Endothelial cell of umbilical vein (primary cell): ENCODE data around the gene SFTPD. TPM values are rescaled to one million over a fixed set of nuclear protein-coding genes. Genes with fewer than 3 reads are reported as not detected.

ENCODE experiments used
- BruUV-seq: library from RNA; stranded (reverse); fragments of 400-500 nt; replicated peaks from 2 replicates; lab custom pipeline; 2021; lab: Mats Ljungman, UMichigan
- CTCF ChIA-PET: fragments of 300-600, 350-600 bp; sonication (Branson Sonifier 250); formaldehyde crosslinking; loops from one replicate; lab custom pipeline; 2021; ENCODE audit warnings: antibody characterized with exemption, inconsistent platforms; lab: Charles Lee
- POLR2A ChIA-PET: fragments of 300-600, 350-600 bp; sonication (Branson Sonifier 250); formaldehyde crosslinking; loops from one replicate; lab custom pipeline; 2021; ENCODE audit warnings: antibody characterized with exemption, inconsistent platforms; lab: Charles Lee
- DNase-seq: peaks from one replicate; pipeline ENCODE4 v3.0.0-alpha.2; 2011; ENCODE audit warnings: low read depth, low spot score
- FAIRE-seq: peaks from 2 replicates; lab custom pipeline; 2011; peaks lifted over from hg19 to GRCh38; lab: Jason Lieb, UNC
- H2AFZ ChIP-seq: 2 replicates; pipeline ENCODE4 v1.6.0; 2012; ENCODE audit warnings: low read depth, low read length, control low read depth, inconsistent platforms
- H3K27ac ChIP-seq: 2 replicates; pipeline ENCODE4 v1.5.1; 2011; ENCODE audit warnings: low read depth, mild to moderate bottlenecking, control low read depth, low read length, moderate library complexity; ENCODE audit not compliant: insufficient read depth
- H3K27me3 ChIP-seq, 2 experiments: 2 replicates each; pipeline versions ENCODE4 v1.6.0 to v1.6.1; 2011; ENCODE audit warnings: low read length in 2 of 2, mixed read lengths in 1 of 2; ENCODE audit not compliant: control insufficient read depth in 2 of 2, insufficient read depth in 2 of 2
- H3K36me3 ChIP-seq, 2 experiments: 2 replicates in 1 of 2; 3 replicates in 1 of 2; pipeline ENCODE4 v1.5.1; 2011; ENCODE audit warnings: low read length in 2 of 2, mild to moderate bottlenecking in 1 of 2, moderate library complexity in 1 of 2; ENCODE audit not compliant: control insufficient read depth in 2 of 2, insufficient read depth in 2 of 2; ENCODE audit errors: extremely low read depth in 1 of 2
- H3K4me1 ChIP-seq: 3 replicates; pipeline ENCODE4 v1.5.1; 2011; ENCODE audit warnings: mild to moderate bottlenecking, low read length; ENCODE audit not compliant: control insufficient read depth, insufficient read depth; ENCODE audit errors: extremely low read depth
- H3K4me2 ChIP-seq: 2 replicates; pipeline ENCODE4 v1.6.1; 2011; ENCODE audit warnings: low read length, control low read depth, mixed read lengths; ENCODE audit not compliant: insufficient read depth
- H3K4me3 ChIP-seq, 3 experiments: fragments of 200-600 bp in 1 of 3; sonication (generic), shearing (Covaris generic) in 1 of 3; replicated peaks in 1 of 3; 2 replicates each; pipeline ENCODE4 v1.5.1; 2011 to 2016; ENCODE audit warnings: control low read depth in 3 of 3, low read length in 3 of 3, mild to moderate bottlenecking in 2 of 3, inconsistent platforms in 1 of 3, low read depth in 1 of 3, moderate library complexity in 1 of 3; ENCODE audit not compliant: insufficient read depth in 1 of 3
- H3K79me2 ChIP-seq: 2 replicates; pipeline ENCODE4 v1.6.0; 2012; ENCODE audit warnings: low read length, inconsistent platforms; ENCODE audit not compliant: control insufficient read depth, insufficient read depth
- H3K9ac ChIP-seq: replicated peaks from 2 replicates; pipeline ENCODE3; 2011; ENCODE audit warnings: low read length, control low read depth; ENCODE audit not compliant: insufficient read depth; ENCODE audit errors: extremely low read depth
- H3K9me1 ChIP-seq: replicated peaks from 3 replicates; pipeline ENCODE4 v1.6.0; 2011; ENCODE audit warnings: mild to moderate bottlenecking, low read length; ENCODE audit not compliant: control insufficient read depth, insufficient read depth; ENCODE audit errors: extremely low read depth
- H3K9me3 ChIP-seq: replicated peaks from 2 replicates; pipeline ENCODE4 v1.5.1; 2012; ENCODE audit warnings: low read length, inconsistent platforms; ENCODE audit not compliant: control insufficient read depth, insufficient read depth
- H4K20me1 ChIP-seq: replicated peaks from 2 replicates; pipeline ENCODE3; 2011; ENCODE audit warnings: mild to moderate bottlenecking, low read length; ENCODE audit not compliant: control insufficient read depth, insufficient read depth; ENCODE audit errors: extremely low read depth
- EZH2 ChIP-seq: IDR thresholded peaks from 2 replicates; pipeline ENCODE4 v1.6.1; 2012; ENCODE audit warnings: borderline replicate concordance, low read depth, mild to moderate bottlenecking, moderate library complexity, low read length, inconsistent platforms; ENCODE audit not compliant: severe bottlenecking
- FOS ChIP-seq: IDR thresholded peaks from 2 replicates; pipeline ENCODE4 v1.6.1; 2011; ENCODE audit warnings: mild to moderate bottlenecking, low read length, moderate library complexity, borderline replicate concordance; ENCODE audit not compliant: insufficient read depth
- GATA2 ChIP-seq: IDR thresholded peaks from 2 replicates; pipeline ENCODE4 v1.7.0; 2011; ENCODE audit warnings: low read depth, mild to moderate bottlenecking, moderate library complexity, mixed read lengths, low read length; ENCODE audit not compliant: insufficient read length, insufficient read depth
- JUN ChIP-seq: IDR thresholded peaks from 2 replicates; pipeline ENCODE4 v1.6.1; 2011; ENCODE audit warnings: borderline replicate concordance, low read depth; ENCODE audit not compliant: insufficient read length, insufficient read depth
- MYC ChIP-seq: IDR thresholded peaks from one replicate; pipeline ENCODE4 v1.6.1; 2011; ENCODE audit warnings: mild to moderate bottlenecking, low read depth, low read length
- POLR2A ChIP-seq: IDR thresholded peaks from 2 replicates; pipeline ENCODE4 v1.6.1; 2012; ENCODE audit warnings: low read depth, mild to moderate bottlenecking, control low read depth, low read length
- POLR2AphosphoS5 ChIP-seq: IDR thresholded peaks from 2 replicates; pipeline ENCODE4 v1.6.1; 2012; ENCODE audit warnings: low read depth, mild to moderate bottlenecking, control low read depth, low read length, moderate library complexity; ENCODE audit not compliant: insufficient read depth
- dilution Hi-C: fragments of 300-500 bp; cut with MboI; formaldehyde crosslinking; loops from one replicate; pipeline ENCODE4 v1.15.0; 2019; ENCODE audit warnings: low sequenced_read_pairs; ENCODE audit not compliant: extremely low pct_ligation_motif_present
- intact Hi-C: fragments of 100-400 bp; cut with micrococcal nuclease; formaldehyde crosslinking; loops from one replicate; pipeline ENCODE4 v1.10.0; 2022
- polyA plus RNA-seq, 4 experiments: library from polyadenylated mRNA; depleted of rRNA in 3 of 4; stranded (reverse) in 3 of 4; unstranded in 1 of 4; fragments of >200 nt; gene quantifications; 2 replicates each; pipeline versions ENCODE4 v1.2.1 to v1.2.3, GENCODE V29; 2011 to 2012; ENCODE audit warnings: missing spikeins in 1 of 4
- total RNA-seq: library from RNA; stranded (reverse); gene quantifications from 2 replicates; pipeline ENCODE4 v1.2.3, GENCODE V29; 2021
- TF ChIP-seq, protein P1 (sequence below): IDR thresholded peaks from 2 replicates; pipeline ENCODE4 v1.6.1; 2011; ENCODE audit not compliant: insufficient read depth, insufficient read length
- TF ChIP-seq, protein P2 (sequence below), 2 donors: IDR thresholded peaks; 1 replicate in 1 of 2; 2 replicates in 1 of 2; pipeline ENCODE4 v1.5.1; 2011; ENCODE audit warnings: low read length in 2 of 2, mild to moderate bottlenecking in 2 of 2, moderate library complexity in 2 of 2, control low read depth in 1 of 2, inconsistent platforms in 1 of 2, low read depth in 1 of 2; ENCODE audit not compliant: insufficient read depth in 1 of 2; ENCODE audit errors: extremely low read depth in 1 of 2

The SFTPD gene
- total and polyA plus RNA-seq, 2 donors (not counting 3 experiments of a cell fraction or from before 2014, with no cell fraction given) = not detected

DNA sequence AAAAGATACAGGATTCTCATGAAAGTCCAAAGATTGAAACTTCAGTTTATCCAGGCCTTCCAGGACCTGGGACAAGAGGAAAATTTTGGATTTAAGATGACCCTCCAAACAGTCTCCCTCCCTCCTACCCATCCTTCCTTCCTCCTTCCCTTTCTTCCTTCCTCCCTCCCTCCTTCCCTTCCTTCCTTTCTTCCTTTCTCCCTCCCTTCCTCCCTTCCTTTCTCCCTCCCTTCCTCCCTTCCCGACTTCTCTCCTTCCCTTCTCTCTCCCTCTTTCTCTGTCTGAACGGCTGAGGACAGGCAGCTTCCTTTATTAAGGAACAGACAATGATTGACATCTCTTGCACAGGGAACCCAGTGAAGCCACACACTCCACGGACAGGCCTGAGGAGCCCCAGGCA lies 23.3 kb downstream of the SFTPD start:
- no peak overlapping the region for H3K27ac ChIP-seq
- no peak for DNase-seq

More for the DNA sequence above, 23.3 kb downstream of the SFTPD start:
- Histone ChIP-seq H3K9me1 (no peaks in the 10 kb centered on the region), H4K20me1 (no peaks in the 10 kb centered on the region), H3K36me3 (no peaks in the 10 kb centered on the region), H3K9ac (no peak overlapping the region), H3K4me1 (no peaks in the 10 kb centered on the region), H3K4me2 (no peak overlapping the region), H3K79me2 (no peaks in the 10 kb centered on the region), H3K9me3 (no peaks in the 10 kb centered on the region), H3K4me3 (no peak overlapping the region), H3K27me3 (peaks cover 7 to 8% of the 10 kb centered on the region in 2 experiments), H2AFZ (no peak overlapping the region)
- CTCF ChIA-PET = interaction anchor here (1.2 to 1.3 kb wide), 2 partner anchors 10 to 12 kb away, joined by 3 to 6 read pairs; no protein-coding TSS in a partner anchor
- BruUV-seq = no TSS peak
- dilution Hi-C loops = no loop called here
- no peak for FAIRE-seq
- TF ChIP-seq GATA2 (no peak), POLR2A (no peak), FOS (no peak), POLR2AphosphoS5 (no peak), JUN (no peak), EZH2 (no peak), MYC (no peak)
- TF ChIP-seq, protein P1, sequence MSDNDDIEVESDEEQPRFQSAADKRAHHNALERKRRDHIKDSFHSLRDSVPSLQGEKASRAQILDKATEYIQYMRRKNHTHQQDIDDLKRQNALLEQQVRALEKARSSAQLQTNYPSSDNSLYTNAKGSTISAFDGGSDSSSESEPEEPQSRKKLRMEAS = no peak
- TF ChIP-seq, protein P2, sequence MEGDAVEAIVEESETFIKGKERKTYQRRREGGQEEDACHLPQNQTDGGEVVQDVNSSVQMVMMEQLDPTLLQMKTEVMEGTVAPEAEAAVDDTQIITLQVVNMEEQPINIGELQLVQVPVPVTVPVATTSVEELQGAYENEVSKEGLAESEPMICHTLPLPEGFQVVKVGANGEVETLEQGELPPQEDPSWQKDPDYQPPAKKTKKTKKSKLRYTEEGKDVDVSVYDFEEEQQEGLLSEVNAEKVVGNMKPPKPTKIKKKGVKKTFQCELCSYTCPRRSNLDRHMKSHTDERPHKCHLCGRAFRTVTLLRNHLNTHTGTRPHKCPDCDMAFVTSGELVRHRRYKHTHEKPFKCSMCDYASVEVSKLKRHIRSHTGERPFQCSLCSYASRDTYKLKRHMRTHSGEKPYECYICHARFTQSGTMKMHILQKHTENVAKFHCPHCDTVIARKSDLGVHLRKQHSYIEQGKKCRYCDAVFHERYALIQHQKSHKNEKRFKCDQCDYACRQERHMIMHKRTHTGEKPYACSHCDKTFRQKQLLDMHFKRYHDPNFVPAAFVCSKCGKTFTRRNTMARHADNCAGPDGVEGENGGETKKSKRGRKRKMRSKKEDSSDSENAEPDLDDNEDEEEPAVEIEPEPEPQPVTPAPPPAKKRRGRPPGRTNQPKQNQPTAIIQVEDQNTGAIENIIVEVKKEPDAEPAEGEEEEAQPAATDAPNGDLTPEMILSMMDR (IDR thresholded peaks at IDR 0.05; ENCODE audit: extremely low read depth in 1 of 2, insufficient read depth in 1 of 2, low read depth in 1 of 2, low read length in 2 of 2) = no peak
- POLR2A ChIA-PET = no interaction called here
- intact Hi-C loops = no loop called here
